GM12878 (cell line): Measurements from ENCODE around the gene NEK3. TPM values are rescaled to one million over a fixed set of nuclear protein-coding genes. Genes with fewer than 3 reads are reported as not detected.

Experiments used
- ATAC-seq: fragments of 200-7000 bp; cut with Tn5 transposase; 3 replicates; pipeline ENCODE4 v1.9.1; 2020; ENCODE audit warnings: mild to moderate bottlenecking, moderate library complexity
- BruUV-seq: library from RNA; stranded (reverse); fragments of 400-500 nt; replicated peaks from 2 replicates; lab custom pipeline; 2021; lab: Mats Ljungman, UMichigan
- CTCF ChIA-PET: fragments of 300-600 bp; sonication (Branson Sonifier 250); formaldehyde crosslinking; extraction: SDS; loops from one replicate; lab custom pipeline; 2021; ENCODE audit warnings: inconsistent platforms; lab: Yijun Ruan, JAX
- POLR2A ChIA-PET: fragments of 350-600 bp; formaldehyde crosslinking; extraction: SDS; loops from one replicate; lab custom pipeline; 2021; ENCODE audit warnings: inconsistent platforms; lab: Charles Lee
- RAD21 ChIA-PET: fragments of 300-600 bp; sonication (Branson Sonifier 250); formaldehyde crosslinking; loops from one replicate; lab custom pipeline; 2023; ENCODE audit warnings: antibody characterized with exemption; ENCODE audit not compliant: unreplicated experiment; lab: Charles Lee
- SMC1A ChIA-PET: fragments of 300-600 bp; sonication (Branson Sonifier 250); formaldehyde crosslinking; loops from one replicate; lab custom pipeline; 2023; ENCODE audit not compliant: unreplicated experiment, uncharacterized antibody; lab: Charles Lee
- DNase-seq: peaks from one replicate; pipeline ENCODE4 v3.0.0-alpha.2; 2011; ENCODE audit warnings: low read depth, low spot score
- FAIRE-seq: peaks from 3 replicates; lab custom pipeline; 2011; peaks lifted over from hg19 to GRCh38; lab: Jason Lieb, UNC
- H2AFZ ChIP-seq: 2 replicates; pipeline ENCODE4 v1.6.0; 2011; ENCODE audit warnings: low read depth, low read length, control low read depth; ENCODE audit not compliant: control insufficient read depth
- H3K27ac ChIP-seq: 2 replicates; pipeline ENCODE4 v1.5.1; 2011; ENCODE audit warnings: control low read depth; ENCODE audit not compliant: control insufficient read depth, insufficient read depth
- H3K27me3 ChIP-seq, 2 experiments: replicated peaks in 1 of 2; 2 replicates each; pipeline versions ENCODE4 v1.6.0 to v1.6.1; 2011; ENCODE audit warnings: low read length in 1 of 2; ENCODE audit not compliant: control insufficient read depth in 2 of 2, insufficient read depth in 2 of 2
- H3K36me3 ChIP-seq, 2 experiments: 2 replicates each; pipeline ENCODE4 v1.5.1; 2011; ENCODE audit warnings: low read length in 1 of 2; ENCODE audit not compliant: control insufficient read depth in 2 of 2, insufficient read depth in 2 of 2
- H3K4me1 ChIP-seq: 2 replicates; pipeline ENCODE4 v1.6.1; 2011; ENCODE audit warnings: mild to moderate bottlenecking, low read length, moderate library complexity, mixed read lengths; ENCODE audit not compliant: control insufficient read depth, insufficient read depth
- H3K4me2 ChIP-seq: 2 replicates; pipeline ENCODE4 v1.6.0; 2011; ENCODE audit warnings: control low read depth; ENCODE audit not compliant: control insufficient read depth, insufficient read depth
- H3K4me3 ChIP-seq: fragments of 200-600 bp; sonication (generic); 2 replicates; pipeline ENCODE4 v1.5.1; 2016
- H3K79me2 ChIP-seq: 2 replicates; pipeline ENCODE4 v1.6.0; 2011; ENCODE audit warnings: low read length; ENCODE audit not compliant: control insufficient read depth, insufficient read depth
- H3K9ac ChIP-seq: 2 replicates; pipeline ENCODE4 v1.8.0; 2011; ENCODE audit warnings: low read length, control low read depth, mixed read lengths; ENCODE audit not compliant: control insufficient read depth, insufficient read depth
- H3K9me3 ChIP-seq: replicated peaks from 3 replicates; pipeline ENCODE4 v1.5.1; 2011; ENCODE audit warnings: mild to moderate bottlenecking, low read length; ENCODE audit not compliant: control insufficient read depth, insufficient read depth
- H4K20me1 ChIP-seq: 2 replicates; pipeline ENCODE4 v1.6.0; 2011; ENCODE audit not compliant: control insufficient read depth, insufficient read depth
- BCL3 ChIP-seq: IDR thresholded peaks from 2 replicates; pipeline ENCODE4 v1.6.1; 2011; ENCODE audit warnings: borderline replicate concordance, low read depth, mild to moderate bottlenecking, moderate library complexity, low read length; ENCODE audit not compliant: insufficient read depth, poor library complexity, severe bottlenecking
- CHD1 ChIP-seq: IDR thresholded peaks from 2 replicates; pipeline ENCODE4 v1.6.1; 2012; ENCODE audit warnings: low read depth, low read length, improper control_type of control experiment
- CHD4 ChIP-seq: fragments of 200-600 bp; sonication (generic); IDR thresholded peaks from 2 replicates; pipeline ENCODE4 v1.6.1; 2016; ENCODE audit warnings: mild to moderate bottlenecking
- ZNF207 ChIP-seq: fragments of 450-650 bp; IDR thresholded peaks from 2 replicates; pipeline ENCODE4 v1.6.1; 2014; ENCODE audit warnings: antibody characterized with exemption, mild to moderate bottlenecking, borderline replicate concordance
- ZNF24 ChIP-seq: fragments of 450-650 bp; IDR thresholded peaks from 2 replicates; pipeline ENCODE4 v1.6.1; 2017; ENCODE audit warnings: antibody characterized with exemption, mild to moderate bottlenecking
- ZNF274 ChIP-seq: IDR thresholded peaks from one replicate; pipeline ENCODE4 v1.8.0; 2011; ENCODE audit not compliant: insufficient read length, insufficient read depth
- WGBS: methylation state at CpG from one replicate; pipeline ENCODE4 v1.1.6; 2016; ENCODE audit warnings: low lambda C conversion rate; ENCODE audit not compliant: insufficient replicate concordance, insufficient coverage; ENCODE audit errors: missing lambda C conversion rate; 5-methylcytosine and 5-hydroxymethylcytosine counted together
- in situ Hi-C: fragments of 300-500 bp; cut with MboI; formaldehyde crosslinking; loops from 9 replicates; pipeline ENCODE4 v1.14.3; 2018; ENCODE audit warnings: mixed read lengths
- intact Hi-C: fragments of 100-400 bp; cut with micrococcal nuclease; formaldehyde crosslinking; loops from one replicate; pipeline ENCODE4 v1.14.2; 2022; ENCODE audit not compliant: unreplicated experiment
- polyA plus RNA-seq, 11 experiments: library from polyadenylated mRNA; depleted of rRNA in 4 of 11; unstranded in 6 of 11; stranded (reverse) in 5 of 11; fragments of >200 nt; fragmentation: Nextera tagmentation in 4 of 11; fragmentation: Illumina TruSeq in 1 of 11; extraction: Ambion mirVana in 4 of 11; extraction: Trizol in 1 of 11; gene quantifications; 1 replicate in 1 of 11; 2 replicates in 10 of 11; pipeline versions ENCODE4 v1.2.1 to v1.2.3, GENCODE V29; 2011 to 2016; ENCODE audit warnings: inconsistent platforms in 2 of 11, missing spikeins in 2 of 11, low read depth in 1 of 11
- total RNA-seq, 4 experiments: library from RNA; depleted of rRNA in 3 of 4; stranded (reverse); fragments of >200 nt in 3 of 4; fragmentation: Illumina TruSeq in 1 of 4; extraction: Trizol in 1 of 4; gene quantifications; 2 replicates each; pipeline versions ENCODE4 v1.2.1 to v1.2.3, GENCODE V29; 2013 to 2021
- TF ChIP-seq, protein P1 (sequence below): fragments of 450-650 bp; formaldehyde crosslinking; IDR thresholded peaks from 2 replicates; pipeline ENCODE4 v1.5.0; 2022; ENCODE audit warnings: mild to moderate bottlenecking, missing genetic modification characterization

NEK3 gene
- total and polyA plus RNA-seq, 10 of the 15 experiments (the other 5 are each of a cell fraction or from before 2014, with no cell fraction given): 2.9 to 9.3 (median 5.9) TPM

DNA sequence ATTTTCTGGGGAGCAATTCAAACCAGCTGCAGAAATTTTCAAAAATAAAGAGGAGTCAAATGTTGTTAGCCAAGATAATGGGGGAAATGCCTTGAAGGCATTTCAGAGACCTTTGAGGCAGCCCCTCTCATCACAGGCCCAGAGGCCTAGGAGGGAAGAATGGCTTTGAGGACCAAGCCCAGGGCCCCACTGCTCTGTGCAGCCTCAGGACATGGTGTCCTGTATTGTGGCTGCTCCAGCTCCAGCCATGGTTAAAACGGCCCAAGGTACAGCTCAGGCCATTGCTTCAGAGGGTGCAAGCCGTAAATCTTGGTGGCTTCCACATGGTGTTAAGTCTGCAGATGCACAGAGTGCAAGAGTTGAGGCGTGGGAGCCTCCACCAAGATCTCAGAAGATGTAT is 62.6 kb downstream of the NEK3 start (continued):
- no peak for TF ChIP-seq BCL3

- no peaks in the 10 kb centered on the region for H3K36me3 ChIP-seq
- ChIA-PET SMC1A (no interaction called here), CTCF (no interaction called here), POLR2A (no interaction called here), RAD21 (no interaction called here)
- H3K9me3 ChIP-seq: no peaks in the 10 kb centered on the region
- H3K79me2 ChIP-seq: no peaks in the 10 kb centered on the region
- ATAC-seq: no peak
- DNase-seq: no peak
- TF ChIP-seq CHD1 (no peak), ZNF274 (no peak), ZNF24 (no peak), CHD4 (no peak), ZNF207 (no peak)
- TF ChIP-seq, protein P1, sequence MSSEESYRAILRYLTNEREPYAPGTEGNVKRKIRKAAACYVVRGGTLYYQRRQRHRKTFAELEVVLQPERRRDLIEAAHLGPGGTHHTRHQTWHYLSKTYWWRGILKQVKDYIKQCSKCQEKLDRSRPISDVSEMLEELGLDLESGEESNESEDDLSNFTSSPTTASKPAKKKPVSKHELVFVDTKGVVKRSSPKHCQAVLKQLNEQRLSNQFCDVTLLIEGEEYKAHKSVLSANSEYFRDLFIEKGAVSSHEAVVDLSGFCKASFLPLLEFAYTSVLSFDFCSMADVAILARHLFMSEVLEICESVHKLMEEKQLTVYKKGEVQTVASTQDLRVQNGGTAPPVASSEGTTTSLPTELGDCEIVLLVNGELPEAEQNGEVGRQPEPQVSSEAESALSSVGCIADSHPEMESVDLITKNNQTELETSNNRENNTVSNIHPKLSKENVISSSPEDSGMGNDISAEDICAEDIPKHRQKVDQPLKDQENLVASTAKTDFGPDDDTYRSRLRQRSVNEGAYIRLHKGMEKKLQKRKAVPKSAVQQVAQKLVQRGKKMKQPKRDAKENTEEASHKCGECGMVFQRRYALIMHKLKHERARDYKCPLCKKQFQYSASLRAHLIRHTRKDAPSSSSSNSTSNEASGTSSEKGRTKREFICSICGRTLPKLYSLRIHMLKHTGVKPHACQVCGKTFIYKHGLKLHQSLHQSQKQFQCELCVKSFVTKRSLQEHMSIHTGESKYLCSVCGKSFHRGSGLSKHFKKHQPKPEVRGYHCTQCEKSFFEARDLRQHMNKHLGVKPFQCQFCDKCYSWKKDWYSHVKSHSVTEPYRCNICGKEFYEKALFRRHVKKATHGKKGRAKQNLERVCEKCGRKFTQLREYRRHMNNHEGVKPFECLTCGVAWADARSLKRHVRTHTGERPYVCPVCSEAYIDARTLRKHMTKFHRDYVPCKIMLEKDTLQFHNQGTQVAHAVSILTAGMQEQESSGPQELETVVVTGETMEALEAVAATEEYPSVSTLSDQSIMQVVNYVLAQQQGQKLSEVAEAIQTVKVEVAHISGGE (CRISPR knock-in tag): no peak
- no peak overlapping the region for H3K9ac ChIP-seq
- no TSS peak for BruUV-seq
- no peak for FAIRE-seq
- no peak overlapping the region for H3K4me3 ChIP-seq
- H3K4me2 ChIP-seq: no peak overlapping the region
- intact Hi-C loops (no loop called here), in situ Hi-C loops (no loop called here)
- H3K27me3 ChIP-seq: no peaks in the 10 kb centered on the region
- H3K27ac ChIP-seq: no peak overlapping the region
- 0% methylated on average over 2 of the region's 2 CpGs for WGBS
- H2AFZ ChIP-seq: no peak overlapping the region
- H4K20me1 ChIP-seq: no peaks in the 10 kb centered on the region
- no peaks in the 10 kb centered on the region for H3K4me1 ChIP-seq
Observed at GRCh38 chr13:52096062-52096461, 63.3 kb downstream of the NEK3 start.
